BJ (cell line): ENCODE measurements around the gene WNT7A. TPM values are rescaled to one million over a fixed set of nuclear protein-coding genes. Genes with fewer than 3 reads are reported as not detected.

Source experiments
- CTCF ChIA-PET: fragments of 350-600 bp; formaldehyde crosslinking; extraction: SDS; loops from one replicate; lab custom pipeline; 2021; ENCODE audit warnings: antibody characterized with exemption, inconsistent platforms; lab: Yijun Ruan, JAX
- POLR2A ChIA-PET: fragments of 300-600 bp; sonication (Branson Sonifier 250); formaldehyde crosslinking; extraction: SDS; loops from one replicate; lab custom pipeline; 2021; ENCODE audit warnings: antibody characterized with exemption; lab: Charles Lee
- DNase-seq: peaks from one replicate; pipeline ENCODE4 v3.0.0-alpha.2; 2011; ENCODE audit warnings: low read depth
- H3K27me3 ChIP-seq: 2 replicates; pipeline ENCODE4 v1.6.0; 2011; ENCODE audit warnings: low read length; ENCODE audit not compliant: control insufficient read depth, insufficient read depth
- H3K36me3 ChIP-seq: 2 replicates; pipeline ENCODE4 v1.5.1; 2011; ENCODE audit warnings: low read length; ENCODE audit not compliant: control insufficient read depth, insufficient read depth
- H3K4me3 ChIP-seq: 2 replicates; pipeline ENCODE4 v1.5.1; 2011; ENCODE audit warnings: low read depth, mild to moderate bottlenecking, control low read depth, low read length
- polyA plus RNA-seq: library from polyadenylated mRNA; depleted of rRNA; stranded (reverse); fragments of >200 nt; gene quantifications from 2 replicates; pipeline ENCODE4 v1.2.3, GENCODE V29; 2011
- TF ChIP-seq, protein P1 (sequence below): IDR thresholded peaks from 2 replicates; pipeline ENCODE4 v1.5.1; 2011; ENCODE audit warnings: low read depth, mild to moderate bottlenecking, control low read depth, inconsistent platforms, low read length, moderate library complexity; ENCODE audit not compliant: insufficient read depth

The WNT7A gene
- polyA plus RNA-seq, 1 experiment, result not detected

DNA sequence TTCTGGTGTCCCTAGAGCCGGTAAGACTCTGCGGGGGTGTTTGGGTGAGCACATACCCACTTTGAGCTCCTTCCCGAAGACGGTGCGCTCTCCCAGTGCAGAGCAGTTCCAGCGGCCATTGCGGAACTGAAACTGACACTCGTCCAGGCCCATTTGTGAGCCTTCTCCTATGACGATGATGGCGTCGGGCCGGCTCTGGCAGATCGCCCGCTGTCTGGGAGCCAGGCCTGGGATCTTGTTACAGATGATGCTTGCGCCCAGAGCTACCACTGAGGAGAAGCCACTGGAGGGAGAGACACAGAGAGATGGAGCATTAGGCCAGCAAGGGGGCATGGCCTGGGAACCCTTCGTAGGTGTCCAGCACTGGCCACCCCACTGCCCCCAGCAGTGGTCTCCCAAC lies 5.0 kb downstream of the WNT7A start:
- Histone ChIP-seq H3K4me3 (no peak overlapping the region), H3K36me3 (no peaks in the 10 kb centered on the region), H3K27me3 (peaks cover 26% of the 10 kb centered on the region)
- CTCF ChIA-PET, result no interaction called here
- no peak for DNase-seq
- TF ChIP-seq, protein P1, sequence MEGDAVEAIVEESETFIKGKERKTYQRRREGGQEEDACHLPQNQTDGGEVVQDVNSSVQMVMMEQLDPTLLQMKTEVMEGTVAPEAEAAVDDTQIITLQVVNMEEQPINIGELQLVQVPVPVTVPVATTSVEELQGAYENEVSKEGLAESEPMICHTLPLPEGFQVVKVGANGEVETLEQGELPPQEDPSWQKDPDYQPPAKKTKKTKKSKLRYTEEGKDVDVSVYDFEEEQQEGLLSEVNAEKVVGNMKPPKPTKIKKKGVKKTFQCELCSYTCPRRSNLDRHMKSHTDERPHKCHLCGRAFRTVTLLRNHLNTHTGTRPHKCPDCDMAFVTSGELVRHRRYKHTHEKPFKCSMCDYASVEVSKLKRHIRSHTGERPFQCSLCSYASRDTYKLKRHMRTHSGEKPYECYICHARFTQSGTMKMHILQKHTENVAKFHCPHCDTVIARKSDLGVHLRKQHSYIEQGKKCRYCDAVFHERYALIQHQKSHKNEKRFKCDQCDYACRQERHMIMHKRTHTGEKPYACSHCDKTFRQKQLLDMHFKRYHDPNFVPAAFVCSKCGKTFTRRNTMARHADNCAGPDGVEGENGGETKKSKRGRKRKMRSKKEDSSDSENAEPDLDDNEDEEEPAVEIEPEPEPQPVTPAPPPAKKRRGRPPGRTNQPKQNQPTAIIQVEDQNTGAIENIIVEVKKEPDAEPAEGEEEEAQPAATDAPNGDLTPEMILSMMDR, result no peak
- POLR2A ChIA-PET, result no interaction called here

DNA sequence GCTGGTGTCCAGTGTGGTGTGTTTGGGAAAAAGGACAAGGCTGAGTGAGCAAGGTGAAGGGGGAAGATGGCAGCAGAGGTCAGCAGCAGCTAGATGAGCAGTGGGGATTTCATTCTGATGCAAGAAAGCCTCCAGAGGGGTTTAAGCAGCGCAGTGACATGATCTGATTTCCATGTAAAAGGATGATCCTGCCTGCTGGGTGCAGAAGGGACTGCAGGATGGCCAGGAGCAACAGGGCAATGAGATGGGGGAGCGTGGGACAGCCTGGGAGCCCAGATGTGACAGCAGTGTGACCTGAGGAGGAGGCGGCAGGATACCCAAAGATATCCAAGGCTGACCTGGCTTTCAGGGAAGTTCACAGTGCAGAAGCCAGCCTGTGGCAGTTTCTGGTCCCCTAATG lies 6.1 kb downstream of the WNT7A start:
- ChIA-PET CTCF (no interaction called here), POLR2A (no interaction called here)
- no peaks in the 10 kb centered on the region for H3K36me3 ChIP-seq
- no peak overlapping the region for H3K4me3 ChIP-seq
- peaks cover 20% of the 10 kb centered on the region for H3K27me3 ChIP-seq
- DNase-seq, result no peak
- TF ChIP-seq, protein P1, result no peak

DNA sequence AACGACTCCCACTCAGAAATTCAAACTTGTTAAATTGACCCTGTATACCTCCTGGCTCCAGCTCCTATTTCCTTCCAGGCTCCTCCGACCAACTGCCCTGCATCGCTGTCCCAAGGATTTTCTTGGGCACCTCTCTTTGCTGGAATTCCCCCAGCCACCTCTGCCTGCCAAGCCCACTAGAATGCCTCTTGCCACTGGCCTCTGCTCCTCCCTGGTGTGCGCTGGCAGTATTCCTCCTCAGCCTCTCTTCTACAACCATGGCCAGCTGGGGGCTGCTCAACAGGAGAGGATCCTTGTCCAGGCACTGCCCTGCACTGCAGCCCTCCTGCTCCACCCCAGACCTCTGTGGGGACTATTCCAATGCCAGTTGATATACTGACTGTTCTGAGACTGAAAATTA lies 7.4 kb downstream of the WNT7A start:
- TF ChIP-seq, protein P1, result no peak
- Histone ChIP-seq H3K36me3 (no peaks in the 10 kb centered on the region), H3K27me3 (peaks cover 12% of the 10 kb centered on the region), H3K4me3 (no peak overlapping the region)
- ChIA-PET POLR2A (no interaction called here), CTCF (no interaction called here)
- DNase-seq, result no peak

DNA sequence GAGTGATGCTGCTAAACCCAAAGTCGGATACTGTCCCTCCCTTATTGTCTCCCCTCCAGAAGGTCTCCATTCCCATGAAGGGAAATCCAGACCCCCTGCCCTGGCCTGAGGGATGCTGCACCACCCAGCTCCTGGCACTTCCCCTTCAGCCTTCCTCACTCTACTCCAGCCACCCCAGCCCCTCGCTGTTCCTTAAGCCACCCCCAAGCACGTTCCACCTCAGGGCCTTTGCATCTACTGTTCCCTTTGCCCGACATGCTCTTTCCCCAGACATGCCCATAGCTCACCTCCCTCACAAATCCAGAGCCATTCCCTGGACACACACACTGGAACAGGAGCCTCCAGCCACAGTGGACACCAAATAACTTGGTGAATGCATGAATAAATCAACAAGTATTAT lies 8.1 kb downstream of the WNT7A start:
- DNase-seq, result no peak
- Histone ChIP-seq H3K36me3 (no peaks in the 10 kb centered on the region), H3K4me3 (no peak overlapping the region), H3K27me3 (peaks cover 6% of the 10 kb centered on the region)
- CTCF ChIA-PET, result no interaction called here
- POLR2A ChIA-PET, result no interaction called here
- TF ChIP-seq, protein P1, result no peak

DNA sequence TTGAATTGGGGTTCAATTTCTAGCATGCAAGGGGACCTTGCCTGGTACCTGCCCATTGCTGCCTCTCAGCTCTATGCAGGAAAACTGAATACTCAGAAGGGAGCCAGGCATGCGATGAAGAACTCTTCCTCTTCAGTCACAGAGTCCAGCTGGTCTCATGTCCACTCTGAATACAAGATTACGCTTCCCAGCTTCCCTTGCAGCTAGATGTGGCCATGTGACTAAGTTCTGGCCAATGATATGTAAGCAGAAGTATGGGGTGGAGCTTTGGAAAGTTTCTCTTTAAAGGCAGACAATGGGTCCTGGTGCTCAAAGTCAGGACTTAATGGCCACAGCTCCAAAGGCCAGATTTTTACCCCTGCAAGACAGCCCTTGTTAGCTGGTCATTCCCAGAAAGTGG lies 9.0 kb downstream of the WNT7A start:
- no peak for DNase-seq
- Histone ChIP-seq H3K27me3 (no peaks in the 10 kb centered on the region), H3K36me3 (no peaks in the 10 kb centered on the region), H3K4me3 (no peak overlapping the region)
- TF ChIP-seq, protein P1, result no peak
- CTCF ChIA-PET, result no interaction called here
- POLR2A ChIA-PET, result no interaction called here
